ENCODE measurements around the gene CRMP1.

The CRMP1 gene

GRCh38 chr4:5787311-5787710 lies 105.6 kb downstream of the CRMP1 start:
- H3K36me3 ChIP-seq (ENCODE audit: insufficient read depth, low read length): no peaks in the 10 kb centered on the region

GRCh38 chr4:5785806-5786680 lies 106.8 kb downstream of the CRMP1 start:
- TF ChIP-seq EZH2 (IDR thresholded peaks at IDR 0.05; ENCODE audit: borderline replicate concordance, low read depth, low read length, severe bottlenecking) (no peak), CTCF (IDR thresholded peaks at IDR 0.05; ENCODE audit: borderline replicate concordance, extremely low read depth, low read length, poor library complexity, severe bottlenecking) (no peak)
- DNase-seq (no peak), ATAC-seq (ENCODE audit: insufficient read depth, low read depth) (no peak)
- Histone ChIP-seq H3K27me3 (ENCODE audit: insufficient read depth, low read length, poor library complexity) (no peaks in the 10 kb centered on the region), H3K9ac (ENCODE audit: low read depth, low read length) (no peak overlapping the region), H3K79me2 (ENCODE audit: insufficient read depth, low read length) (no peaks in the 10 kb centered on the region), H3K27ac (ENCODE audit: low read length) (no peak overlapping the region), H3K36me3 (ENCODE audit: insufficient read depth, low read length) (no peaks in the 10 kb centered on the region), H4K20me1 (ENCODE audit: insufficient read depth, low read length) (no peaks in the 10 kb centered on the region), H3K4me2 (ENCODE audit: insufficient read depth, low read length) (no peak overlapping the region), H3K4me3 (ENCODE audit: low read depth in 1 of 2, low read length in 2 of 2) (no peak overlapping the region), H2AFZ (ENCODE audit: low read depth, low read length) (no peak overlapping the region), H3K9me3 (ENCODE audit: insufficient read depth, low read length, severe bottlenecking) (no peaks in the 10 kb centered on the region), H3K4me1 (ENCODE audit: insufficient read depth, low read length) (no peaks in the 10 kb centered on the region)

More at GRCh38 chr4:5787311-5787710, 105.6 kb downstream of the CRMP1 start:
- Histone ChIP-seq H4K20me1 (ENCODE audit: insufficient read depth, low read length) (no peaks in the 10 kb centered on the region), H2AFZ (ENCODE audit: low read depth, low read length) (no peak overlapping the region), H3K4me1 (ENCODE audit: insufficient read depth, low read length) (no peaks in the 10 kb centered on the region), H3K79me2 (ENCODE audit: insufficient read depth, low read length) (no peaks in the 10 kb centered on the region), H3K9me3 (ENCODE audit: insufficient read depth, low read length, severe bottlenecking) (no peaks in the 10 kb centered on the region), H3K4me3 (ENCODE audit: low read depth in 1 of 2, low read length in 2 of 2) (no peak overlapping the region), H3K9ac (ENCODE audit: low read depth, low read length) (no peak overlapping the region), H3K27me3 (ENCODE audit: insufficient read depth, low read length, poor library complexity) (no peaks in the 10 kb centered on the region), H3K27ac (ENCODE audit: low read length) (no peak overlapping the region), H3K4me2 (ENCODE audit: insufficient read depth, low read length) (no peak overlapping the region)
- ATAC-seq (ENCODE audit: insufficient read depth, low read depth) (no peak), DNase-seq (no peak)
- TF ChIP-seq EZH2 (IDR thresholded peaks at IDR 0.05; ENCODE audit: borderline replicate concordance, low read depth, low read length, severe bottlenecking): no peak

- H3K4me3 ChIP-seq (ENCODE audit: low read depth in 1 of 2, low read length in 2 of 2): no peak overlapping the region
- no peaks in the 10 kb centered on the region for H4K20me1 ChIP-seq (ENCODE audit: insufficient read depth, low read length)
- H3K4me2 ChIP-seq (ENCODE audit: insufficient read depth, low read length): no peak overlapping the region
- no peaks in the 10 kb centered on the region for H3K27me3 ChIP-seq (ENCODE audit: insufficient read depth, low read length, poor library complexity)
- no peak for ATAC-seq (ENCODE audit: insufficient read depth, low read depth)
- TF ChIP-seq EZH2 (IDR thresholded peaks at IDR 0.05; ENCODE audit: borderline replicate concordance, low read depth, low read length, severe bottlenecking) (no peak), CTCF (IDR thresholded peaks at IDR 0.05; ENCODE audit: borderline replicate concordance, extremely low read depth, low read length, poor library complexity, severe bottlenecking) (no peak)
- no peaks in the 10 kb centered on the region for H3K36me3 ChIP-seq (ENCODE audit: insufficient read depth, low read length)
- no peak overlapping the region for H3K9ac ChIP-seq (ENCODE audit: low read depth, low read length)
- no peaks in the 10 kb centered on the region for H3K4me1 ChIP-seq (ENCODE audit: insufficient read depth, low read length)
- no peak overlapping the region for H3K27ac ChIP-seq (ENCODE audit: low read length)
- no peak for DNase-seq
- no peak overlapping the region for H2AFZ ChIP-seq (ENCODE audit: low read depth, low read length)
- no peaks in the 10 kb centered on the region for H3K9me3 ChIP-seq (ENCODE audit: insufficient read depth, low read length, severe bottlenecking)
- no peaks in the 10 kb centered on the region for H3K79me2 ChIP-seq (ENCODE audit: insufficient read depth, low read length)
Measured at GRCh38 chr4:5784960-5785611, 107.8 kb downstream of the CRMP1 start.

- H2AFZ ChIP-seq (ENCODE audit: low read depth, low read length): no peak overlapping the region
- H4K20me1 ChIP-seq (ENCODE audit: insufficient read depth, low read length): no peaks in the 10 kb centered on the region
- H3K79me2 ChIP-seq (ENCODE audit: insufficient read depth, low read length): no peaks in the 10 kb centered on the region
- no peak for ATAC-seq (ENCODE audit: insufficient read depth, low read depth)
- no peak overlapping the region for H3K4me3 ChIP-seq (ENCODE audit: low read depth in 1 of 2, low read length in 2 of 2)
- H3K9me3 ChIP-seq (ENCODE audit: insufficient read depth, low read length, severe bottlenecking): no peaks in the 10 kb centered on the region
- H3K9ac ChIP-seq (ENCODE audit: low read depth, low read length): no peak overlapping the region
- H3K27ac ChIP-seq (ENCODE audit: low read length): no peak overlapping the region
- no peak for DNase-seq
- H3K4me1 ChIP-seq (ENCODE audit: insufficient read depth, low read length): no peaks in the 10 kb centered on the region
- TF ChIP-seq EZH2 (IDR thresholded peaks at IDR 0.05; ENCODE audit: borderline replicate concordance, low read depth, low read length, severe bottlenecking) (no peak), CTCF (IDR thresholded peaks at IDR 0.05; ENCODE audit: borderline replicate concordance, extremely low read depth, low read length, poor library complexity, severe bottlenecking) (no peak)
- H3K36me3 ChIP-seq (ENCODE audit: insufficient read depth, low read length): no peaks in the 10 kb centered on the region
- no peaks in the 10 kb centered on the region for H3K27me3 ChIP-seq (ENCODE audit: insufficient read depth, low read length, poor library complexity)
- no peak overlapping the region for H3K4me2 ChIP-seq (ENCODE audit: insufficient read depth, low read length)
Measured at GRCh38 chr4:5784021-5784420, 108.9 kb downstream of the CRMP1 start.
